Endothelial cell of umbilical vein (primary cell): Measurements from ENCODE around the gene ZNF888. TPM values are rescaled to one million over a fixed set of nuclear protein-coding genes. Genes with fewer than 3 reads are reported as not detected.

Experiments used
- BruUV-seq: library from RNA; stranded (reverse); fragments of 400-500 nt; replicated peaks from 2 replicates; lab custom pipeline; 2021; lab: Mats Ljungman, UMichigan
- CTCF ChIA-PET: fragments of 300-600, 350-600 bp; sonication (Branson Sonifier 250); formaldehyde crosslinking; loops from one replicate; lab custom pipeline; 2021; ENCODE audit warnings: antibody characterized with exemption, inconsistent platforms; lab: Charles Lee
- POLR2A ChIA-PET: fragments of 300-600, 350-600 bp; sonication (Branson Sonifier 250); formaldehyde crosslinking; loops from one replicate; lab custom pipeline; 2021; ENCODE audit warnings: antibody characterized with exemption, inconsistent platforms; lab: Charles Lee
- DNase-seq: peaks from one replicate; pipeline ENCODE4 v3.0.0-alpha.2; 2011; ENCODE audit warnings: low read depth, low spot score
- FAIRE-seq: peaks from 2 replicates; lab custom pipeline; 2011; peaks lifted over from hg19 to GRCh38; lab: Jason Lieb, UNC
- H2AFZ ChIP-seq: 2 replicates; pipeline ENCODE4 v1.6.0; 2012; ENCODE audit warnings: low read depth, low read length, control low read depth, inconsistent platforms
- H3K27ac ChIP-seq: 2 replicates; pipeline ENCODE4 v1.5.1; 2011; ENCODE audit warnings: low read depth, mild to moderate bottlenecking, control low read depth, low read length, moderate library complexity; ENCODE audit not compliant: insufficient read depth
- H3K27me3 ChIP-seq, 2 experiments: 2 replicates each; pipeline versions ENCODE4 v1.6.0 to v1.6.1; 2011; ENCODE audit warnings: low read length in 2 of 2, mixed read lengths in 1 of 2; ENCODE audit not compliant: control insufficient read depth in 2 of 2, insufficient read depth in 2 of 2
- H3K36me3 ChIP-seq, 2 experiments: 2 replicates in 1 of 2; 3 replicates in 1 of 2; pipeline ENCODE4 v1.5.1; 2011; ENCODE audit warnings: low read length in 2 of 2, mild to moderate bottlenecking in 1 of 2, moderate library complexity in 1 of 2; ENCODE audit not compliant: control insufficient read depth in 2 of 2, insufficient read depth in 2 of 2; ENCODE audit errors: extremely low read depth in 1 of 2
- H3K4me1 ChIP-seq: 3 replicates; pipeline ENCODE4 v1.5.1; 2011; ENCODE audit warnings: mild to moderate bottlenecking, low read length; ENCODE audit not compliant: control insufficient read depth, insufficient read depth; ENCODE audit errors: extremely low read depth
- H3K4me2 ChIP-seq: 2 replicates; pipeline ENCODE4 v1.6.1; 2011; ENCODE audit warnings: low read length, control low read depth, mixed read lengths; ENCODE audit not compliant: insufficient read depth
- H3K4me3 ChIP-seq, 3 experiments: fragments of 200-600 bp in 1 of 3; sonication (generic), shearing (Covaris generic) in 1 of 3; replicated peaks in 1 of 3; 2 replicates each; pipeline ENCODE4 v1.5.1; 2011 to 2016; ENCODE audit warnings: control low read depth in 3 of 3, low read length in 3 of 3, mild to moderate bottlenecking in 2 of 3, inconsistent platforms in 1 of 3, low read depth in 1 of 3, moderate library complexity in 1 of 3; ENCODE audit not compliant: insufficient read depth in 1 of 3
- H3K79me2 ChIP-seq: 2 replicates; pipeline ENCODE4 v1.6.0; 2012; ENCODE audit warnings: low read length, inconsistent platforms; ENCODE audit not compliant: control insufficient read depth, insufficient read depth
- H3K9ac ChIP-seq: replicated peaks from 2 replicates; pipeline ENCODE3; 2011; ENCODE audit warnings: low read length, control low read depth; ENCODE audit not compliant: insufficient read depth; ENCODE audit errors: extremely low read depth
- H3K9me1 ChIP-seq: replicated peaks from 3 replicates; pipeline ENCODE4 v1.6.0; 2011; ENCODE audit warnings: mild to moderate bottlenecking, low read length; ENCODE audit not compliant: control insufficient read depth, insufficient read depth; ENCODE audit errors: extremely low read depth
- H3K9me3 ChIP-seq: replicated peaks from 2 replicates; pipeline ENCODE4 v1.5.1; 2012; ENCODE audit warnings: low read length, inconsistent platforms; ENCODE audit not compliant: control insufficient read depth, insufficient read depth
- H4K20me1 ChIP-seq: replicated peaks from 2 replicates; pipeline ENCODE3; 2011; ENCODE audit warnings: mild to moderate bottlenecking, low read length; ENCODE audit not compliant: control insufficient read depth, insufficient read depth; ENCODE audit errors: extremely low read depth
- CTCF ChIP-seq, 2 donors: IDR thresholded peaks; 1 replicate in 1 of 2; 2 replicates in 1 of 2; pipeline ENCODE4 v1.5.1; 2011; ENCODE audit warnings: low read length in 2 of 2, mild to moderate bottlenecking in 2 of 2, moderate library complexity in 2 of 2, control low read depth in 1 of 2, inconsistent platforms in 1 of 2, low read depth in 1 of 2; ENCODE audit not compliant: insufficient read depth in 1 of 2; ENCODE audit errors: extremely low read depth in 1 of 2
- EZH2 ChIP-seq: IDR thresholded peaks from 2 replicates; pipeline ENCODE4 v1.6.1; 2012; ENCODE audit warnings: borderline replicate concordance, low read depth, mild to moderate bottlenecking, moderate library complexity, low read length, inconsistent platforms; ENCODE audit not compliant: severe bottlenecking
- FOS ChIP-seq: IDR thresholded peaks from 2 replicates; pipeline ENCODE4 v1.6.1; 2011; ENCODE audit warnings: mild to moderate bottlenecking, low read length, moderate library complexity, borderline replicate concordance; ENCODE audit not compliant: insufficient read depth
- GATA2 ChIP-seq: IDR thresholded peaks from 2 replicates; pipeline ENCODE4 v1.7.0; 2011; ENCODE audit warnings: low read depth, mild to moderate bottlenecking, moderate library complexity, mixed read lengths, low read length; ENCODE audit not compliant: insufficient read length, insufficient read depth
- JUN ChIP-seq: IDR thresholded peaks from 2 replicates; pipeline ENCODE4 v1.6.1; 2011; ENCODE audit warnings: borderline replicate concordance, low read depth; ENCODE audit not compliant: insufficient read length, insufficient read depth
- MAX ChIP-seq: IDR thresholded peaks from 2 replicates; pipeline ENCODE4 v1.6.1; 2011; ENCODE audit not compliant: insufficient read depth, insufficient read length
- MYC ChIP-seq: IDR thresholded peaks from one replicate; pipeline ENCODE4 v1.6.1; 2011; ENCODE audit warnings: mild to moderate bottlenecking, low read depth, low read length
- POLR2A ChIP-seq: IDR thresholded peaks from 2 replicates; pipeline ENCODE4 v1.6.1; 2012; ENCODE audit warnings: low read depth, mild to moderate bottlenecking, control low read depth, low read length
- POLR2AphosphoS5 ChIP-seq: IDR thresholded peaks from 2 replicates; pipeline ENCODE4 v1.6.1; 2012; ENCODE audit warnings: low read depth, mild to moderate bottlenecking, control low read depth, low read length, moderate library complexity; ENCODE audit not compliant: insufficient read depth
- dilution Hi-C: fragments of 300-500 bp; cut with MboI; formaldehyde crosslinking; loops from one replicate; pipeline ENCODE4 v1.15.0; 2019; ENCODE audit warnings: low sequenced_read_pairs; ENCODE audit not compliant: extremely low pct_ligation_motif_present
- intact Hi-C: fragments of 100-400 bp; cut with micrococcal nuclease; formaldehyde crosslinking; loops from one replicate; pipeline ENCODE4 v1.10.0; 2022
- polyA plus RNA-seq, 4 experiments: library from polyadenylated mRNA; depleted of rRNA in 3 of 4; stranded (reverse) in 3 of 4; unstranded in 1 of 4; fragments of >200 nt; gene quantifications; 2 replicates each; pipeline versions ENCODE4 v1.2.1 to v1.2.3, GENCODE V29; 2011 to 2012; ENCODE audit warnings: missing spikeins in 1 of 4
- total RNA-seq: library from RNA; stranded (reverse); gene quantifications from 2 replicates; pipeline ENCODE4 v1.2.3, GENCODE V29; 2021

The ZNF888 gene
- total and polyA plus RNA-seq, 2 donors (not counting 3 experiments of a cell fraction or from before 2014, with no cell fraction given), result 0.72 to 3.9 TPM

GRCh38 chr19:52917531-52917930 is 5.7 kb downstream of the ZNF888 start:
- Histone ChIP-seq H3K27me3 (no peaks in the 10 kb centered on the region), H3K36me3 (no peaks in the 10 kb centered on the region), H3K4me3 (no peak overlapping the region), H3K79me2 (no peaks in the 10 kb centered on the region), H3K4me2 (no peak overlapping the region), H3K9ac (no peak overlapping the region), H3K27ac (no peak overlapping the region), H4K20me1 (no peaks in the 10 kb centered on the region), H3K9me1 (no peaks in the 10 kb centered on the region), H3K4me1 (no peaks in the 10 kb centered on the region), H3K9me3 (no peaks in the 10 kb centered on the region), H2AFZ (no peak overlapping the region)
- intact Hi-C loops (no loop called here), dilution Hi-C loops (no loop called here)
- POLR2A ChIA-PET, result no interaction called here
- BruUV-seq, result no TSS peak
- CTCF ChIA-PET, result no interaction called here
- FAIRE-seq (no peak), DNase-seq (no peak)
- TF ChIP-seq MYC (no peak), FOS (no peak)

DNA sequence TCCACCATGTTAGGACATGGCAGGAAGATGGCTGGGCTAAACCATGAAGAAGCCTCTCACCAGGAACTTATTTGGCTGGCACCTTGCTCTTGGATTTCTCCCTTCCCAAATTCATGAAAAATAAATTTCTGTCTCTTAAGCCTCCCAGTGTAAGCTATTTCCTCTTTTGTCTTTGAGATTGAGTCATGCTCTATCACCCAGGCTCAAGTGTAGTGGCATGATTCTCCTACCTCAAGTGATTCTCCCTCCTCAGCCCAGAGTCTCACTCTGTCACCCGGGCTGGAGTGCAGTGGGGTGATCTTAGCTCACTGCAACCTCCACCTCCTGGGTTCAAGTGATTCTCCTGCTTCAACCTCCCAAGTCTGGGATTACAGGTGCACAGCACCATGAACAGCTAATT is 12.6 kb downstream of the ZNF888 start:
- Histone ChIP-seq H3K4me3 (no peak overlapping the region), H3K27me3 (no peaks in the 10 kb centered on the region), H3K79me2 (no peaks in the 10 kb centered on the region), H2AFZ (no peak overlapping the region), H3K4me2 (no peak overlapping the region), H3K27ac (no peak overlapping the region), H3K9me1 (no peaks in the 10 kb centered on the region), H4K20me1 (no peaks in the 10 kb centered on the region), H3K36me3 (no peaks in the 10 kb centered on the region), H3K9ac (no peak overlapping the region), H3K9me3 (no peaks in the 10 kb centered on the region), H3K4me1 (no peaks in the 10 kb centered on the region)
- ChIA-PET POLR2A (no interaction called here), CTCF (interaction anchor here (0.7 kb wide), 1 partner anchor 461 kb away, joined by 3 read pairs; no protein-coding TSS in a partner anchor)
- no TSS peak for BruUV-seq
- TF ChIP-seq CTCF (IDR thresholded peaks at IDR 0.05; ENCODE audit: extremely low read depth in 1 of 2, insufficient read depth in 1 of 2, low read depth in 1 of 2, low read length in 2 of 2) (no peak), POLR2AphosphoS5 (no peak), GATA2 (no peak), JUN (no peak), MAX (no peak), POLR2A (no peak), EZH2 (no peak), MYC (no peak), FOS (no peak)
- dilution Hi-C loops (no loop called here), intact Hi-C loops (no loop called here)
- no peak for DNase-seq
- FAIRE-seq, result no peak
